Transverse colon (tissue), 4 donors: Measurements from ENCODE around the gene SNX32. TPM values are rescaled to one million over a fixed set of nuclear protein-coding genes. Genes with fewer than 3 reads are reported as not detected.
"Not testable (repeated sequence)": the region's sequence is repeated elsewhere in the genome, so short reads cannot be mapped to it uniquely, and the experiment has no call there.

Source experiments
- DNase-seq: peaks from one replicate; pipeline ENCODE4 v3.0.0-alpha.2; 2019
- H3K27ac ChIP-seq, 4 donors: fragments of 200-600 bp; sonication (generic); 2 replicates each; pipeline ENCODE4 v1.5.1; 2016 to 2018; ENCODE audit warnings: inconsistent platforms in 4 of 4
- H3K27me3 ChIP-seq: fragments of 200-600 bp; sonication (generic); 2 replicates; pipeline ENCODE4 v1.5.1; 2017; ENCODE audit warnings: inconsistent platforms
- H3K36me3 ChIP-seq, 4 donors: fragments of 200-600 bp; sonication (generic); 2 replicates each; pipeline ENCODE4 v1.5.1; 2017 to 2019; ENCODE audit warnings: inconsistent platforms in 4 of 4
- H3K4me1 ChIP-seq, 4 donors: fragments of 200-600 bp; sonication (generic); 2 replicates each; pipeline ENCODE4 v1.5.1; 2017 to 2020; ENCODE audit warnings: inconsistent platforms in 4 of 4
- H3K4me3 ChIP-seq, 4 donors: fragments of 200-600 bp; sonication (generic); 1 replicate in 1 of 4; 2 replicates in 3 of 4; pipeline versions ENCODE4 v1.5.1 to v1.6.1; 2017 to 2019; ENCODE audit warnings: inconsistent platforms in 4 of 4
- H3K9me3 ChIP-seq, 2 donors: fragments of 200-600 bp; sonication (generic); 2 replicates each; pipeline ENCODE4 v1.5.1; 2017 to 2019; ENCODE audit warnings: inconsistent platforms in 2 of 2
- EP300 ChIP-seq: sonication (generic); formaldehyde crosslinking; IDR thresholded peaks from one replicate; pipeline ENCODE4 v1.6.1; 2017; ENCODE audit warnings: antibody characterized with exemption, low read depth
- POLR2A ChIP-seq: fragments of 450-650 bp; IDR thresholded peaks from one replicate; pipeline ENCODE4 v1.6.1; 2016; ENCODE audit warnings: antibody characterized with exemption, mild to moderate bottlenecking, moderate library complexity
- POLR2AphosphoS5 ChIP-seq, 3 donors: sonication (generic); formaldehyde crosslinking; IDR thresholded peaks; one replicate each; pipeline ENCODE4 v1.6.1; 2016; ENCODE audit warnings: antibody characterized with exemption in 3 of 3
- WGBS, 2 donors: methylation state at CpG; one replicate each; pipeline ENCODE4 v1.1.5; 2018; ENCODE audit warnings: low coverage in 1 of 2; 5-methylcytosine and 5-hydroxymethylcytosine counted together
- in situ Hi-C, 4 donors: fragments of 200-750 bp; cut with MboI; loops; one replicate each; pipeline versions ENCODE4 v1.15.0 to v1.15.1; 2017; ENCODE audit warnings: low sequenced_read_pairs in 3 of 4, low pct_ligation_motif_present in 1 of 4, low pct_unique_long_range_greater_than_20kb in 1 of 4
- intact Hi-C: fragments of 100-400 bp; cut with DNase I; formaldehyde crosslinking; loops from one replicate; pipeline ENCODE4 v1.15.1; 2023; ENCODE audit warnings: low total_unique reads
- total RNA-seq, 4 donors: library from RNA; depleted of rRNA; stranded (reverse); fragments of >200 nt; gene quantifications; one replicate each; pipeline ENCODE4 v1.1.0, GENCODE V29; 2016
- TF ChIP-seq, protein P1 (sequence below), 5 experiments: fragments of 200-600 bp in 3 of 5; fragments of 450-650 bp in 2 of 5; sonication (generic) in 3 of 5; IDR thresholded peaks; 1 replicate in 2 of 5; 2 replicates in 3 of 5; pipeline ENCODE4 v1.5.1; 2016 to 2017; ENCODE audit warnings: antibody characterized with exemption in 5 of 5, inconsistent platforms in 3 of 5, mild to moderate bottlenecking in 2 of 5, moderate library complexity in 1 of 5

The SNX32 gene
- total RNA-seq, 4 donors from 2014 or later: 0.60 to 10.0 (median 1.6) TPM; not detected in 1

DNA sequence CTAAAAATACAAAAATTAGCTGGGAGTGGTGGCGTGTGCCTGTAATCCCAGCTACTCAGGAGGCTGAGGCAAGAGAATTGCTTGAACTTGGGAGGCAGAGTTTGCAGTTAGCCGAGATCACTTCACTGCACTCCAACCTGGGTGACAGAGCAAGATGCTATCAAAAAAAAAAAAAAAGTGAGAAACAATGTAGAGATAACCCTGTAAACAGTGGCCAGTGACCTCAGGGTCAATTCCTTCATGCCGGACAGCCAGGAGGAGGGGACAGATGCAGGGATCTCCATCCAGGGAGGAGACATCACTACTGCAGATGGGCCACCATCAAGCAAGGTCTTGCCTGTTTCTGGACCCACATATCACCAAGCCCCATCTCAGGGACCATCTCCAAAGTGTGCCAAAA lies 14.0 kb downstream of the SNX32 start:
- intact Hi-C loops: no loop called here
- Histone ChIP-seq H3K4me3 (no peak overlapping the region), H3K27me3 (no peaks in the 10 kb centered on the region), H3K36me3 (peaks cover 0 to 12% (median 0%) of the 10 kb centered on the region in 4 donors), H3K27ac (no peak overlapping the region), H3K4me1 (peaks cover 5 to 27% (median 12%) of the 10 kb centered on the region in 4 donors), H3K9me3 (no peaks in the 10 kb centered on the region)
- 82 to 89% methylated on average over 1 to 3 of the region's 3 CpGs for WGBS, 2 donors
- in situ Hi-C loops: no loop called here
- no peak for DNase-seq
- no peak for TF ChIP-seq EP300
- TF ChIP-seq POLR2A: no peak
- TF ChIP-seq, protein P1, sequence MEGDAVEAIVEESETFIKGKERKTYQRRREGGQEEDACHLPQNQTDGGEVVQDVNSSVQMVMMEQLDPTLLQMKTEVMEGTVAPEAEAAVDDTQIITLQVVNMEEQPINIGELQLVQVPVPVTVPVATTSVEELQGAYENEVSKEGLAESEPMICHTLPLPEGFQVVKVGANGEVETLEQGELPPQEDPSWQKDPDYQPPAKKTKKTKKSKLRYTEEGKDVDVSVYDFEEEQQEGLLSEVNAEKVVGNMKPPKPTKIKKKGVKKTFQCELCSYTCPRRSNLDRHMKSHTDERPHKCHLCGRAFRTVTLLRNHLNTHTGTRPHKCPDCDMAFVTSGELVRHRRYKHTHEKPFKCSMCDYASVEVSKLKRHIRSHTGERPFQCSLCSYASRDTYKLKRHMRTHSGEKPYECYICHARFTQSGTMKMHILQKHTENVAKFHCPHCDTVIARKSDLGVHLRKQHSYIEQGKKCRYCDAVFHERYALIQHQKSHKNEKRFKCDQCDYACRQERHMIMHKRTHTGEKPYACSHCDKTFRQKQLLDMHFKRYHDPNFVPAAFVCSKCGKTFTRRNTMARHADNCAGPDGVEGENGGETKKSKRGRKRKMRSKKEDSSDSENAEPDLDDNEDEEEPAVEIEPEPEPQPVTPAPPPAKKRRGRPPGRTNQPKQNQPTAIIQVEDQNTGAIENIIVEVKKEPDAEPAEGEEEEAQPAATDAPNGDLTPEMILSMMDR (IDR thresholded peaks at IDR 0.05): no peak
- TF ChIP-seq POLR2AphosphoS5 (IDR thresholded peaks at IDR 0.05): no peak

GRCh38 chr11:65848693-65849092 lies 14.9 kb downstream of the SNX32 start:
- H3K36me3 ChIP-seq: peaks cover 0 to 12% (median 0%) of the 10 kb centered on the region in 4 donors
- 40 to 76% methylated on average over 1 to 7 of the region's 7 CpGs for WGBS, 2 donors
- in situ Hi-C loops, H3K27ac ChIP-seq, H3K4me3 ChIP-seq, H3K27me3 ChIP-seq, intact Hi-C loops, DNase-seq, H3K9me3 ChIP-seq: not testable (repeated sequence)
- peaks cover 15 to 31% (median 21%) of the 10 kb centered on the region in 4 donors for H3K4me1 ChIP-seq

- Histone ChIP-seq H3K27me3 (no peaks in the 10 kb centered on the region), H3K27ac (no peak overlapping the region), H3K36me3 (peaks cover 0 to 16% (median 1%) of the 10 kb centered on the region in 4 donors), H3K9me3 (no peaks in the 10 kb centered on the region), H3K4me3 (no peak overlapping the region), H3K4me1 (peaks cover 16 to 28% (median 26%) of the 10 kb centered on the region in 4 donors)
- 58% methylated on average over 8 of the region's 8 CpGs; no CpG with 5 or more reads in 1 of the 2 donors for WGBS, 2 donors
- peak; percentile 27 for DNase-seq
- intact Hi-C loops: no loop called here
- TF ChIP-seq, protein P1 (IDR thresholded peaks at IDR 0.05): no peak
- TF ChIP-seq POLR2A (no peak), EP300 (no peak), POLR2AphosphoS5 (IDR thresholded peaks at IDR 0.05) (no peak)
- in situ Hi-C loops: no loop called here
Observed at GRCh38 chr11:65849366-65849765, 15.6 kb downstream of the SNX32 start.

- Histone ChIP-seq H3K27me3 (no peaks in the 10 kb centered on the region), H3K4me1 (peaks cover 16 to 32% (median 28%) of the 10 kb centered on the region in 4 donors), H3K4me3 (no peak overlapping the region), H3K9me3 (no peaks in the 10 kb centered on the region), H3K36me3 (peaks cover 0 to 20% (median 3%) of the 10 kb centered on the region in 4 donors), H3K27ac (no peak overlapping the region)
- intact Hi-C loops: no loop called here
- TF ChIP-seq, protein P1 (IDR thresholded peaks at IDR 0.05): no peak
- TF ChIP-seq POLR2AphosphoS5 (IDR thresholded peaks at IDR 0.05) (peak in 1 of 3 donors; percentile 3), POLR2A (peak; percentile 22), EP300 (no peak)
- DNase-seq: no peak
- 72% methylated on average over 16 of the region's 16 CpGs; no CpG with 5 or more reads in 1 of the 2 donors for WGBS, 2 donors
- in situ Hi-C loops: no loop called here
Observed at GRCh38 chr11:65849771-65850216, 16.0 kb downstream of the SNX32 start.
